ENCODE data around the gene NCKAP5. TPM values are rescaled to one million over a fixed set of nuclear protein-coding genes. Genes with fewer than 3 reads are reported as not detected.

NCKAP5 gene
- total RNA-seq, 1 donor from 2014 or later = 0.20 TPM

DNA sequence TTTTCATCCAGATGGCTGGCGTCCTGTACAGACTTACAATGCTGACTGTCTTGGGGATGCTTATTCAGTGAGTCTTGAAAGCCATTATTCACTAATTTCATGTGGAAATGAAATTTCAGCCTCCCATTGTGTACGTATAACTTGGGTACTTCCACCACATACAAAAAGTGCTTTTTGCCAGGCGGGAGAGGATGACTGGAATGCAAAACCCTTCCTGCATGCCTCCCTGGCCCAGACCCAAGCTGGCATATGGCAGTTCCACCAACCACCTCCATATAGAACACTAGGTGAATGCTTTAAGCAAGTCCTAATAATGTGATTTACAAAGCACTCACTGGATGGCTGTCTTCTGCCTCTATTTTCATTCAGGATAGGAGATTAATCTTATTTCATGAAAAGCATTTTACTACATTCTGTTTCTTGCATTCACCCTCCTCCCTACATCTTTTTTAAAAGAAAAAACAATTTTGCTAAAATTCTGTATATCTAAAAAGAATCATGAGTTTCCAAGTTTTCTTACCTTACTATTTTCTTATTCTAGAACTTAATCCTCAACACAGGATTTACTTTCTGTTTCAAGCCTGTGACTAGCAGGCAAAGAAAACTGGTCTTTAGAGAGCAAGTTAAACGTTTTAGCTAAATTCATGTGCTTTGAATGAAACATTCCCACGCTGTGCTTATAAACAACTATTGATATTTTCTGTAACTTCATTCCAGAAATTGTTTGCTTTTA lies 327.6 kb downstream of the NCKAP5 start:
- Mint-ChIP-seq H3K27me3 (ENCODE audit: unreplicated experiment) (no peaks in the 10 kb centered on the region), H3K27ac (ENCODE audit: unreplicated experiment) (no peak overlapping the region), H3K4me3 (ENCODE audit: unreplicated experiment) (no peak overlapping the region), H3K4me1 (ENCODE audit: low read depth, unreplicated experiment) (peaks cover 5% of the 10 kb centered on the region), H3K9me3 (ENCODE audit: unreplicated experiment) (no peaks in the 10 kb centered on the region), H3K36me3 (ENCODE audit: unreplicated experiment) (no peaks in the 10 kb centered on the region)
- no peak for DNase-seq
- TF ChIP-seq, protein P1, sequence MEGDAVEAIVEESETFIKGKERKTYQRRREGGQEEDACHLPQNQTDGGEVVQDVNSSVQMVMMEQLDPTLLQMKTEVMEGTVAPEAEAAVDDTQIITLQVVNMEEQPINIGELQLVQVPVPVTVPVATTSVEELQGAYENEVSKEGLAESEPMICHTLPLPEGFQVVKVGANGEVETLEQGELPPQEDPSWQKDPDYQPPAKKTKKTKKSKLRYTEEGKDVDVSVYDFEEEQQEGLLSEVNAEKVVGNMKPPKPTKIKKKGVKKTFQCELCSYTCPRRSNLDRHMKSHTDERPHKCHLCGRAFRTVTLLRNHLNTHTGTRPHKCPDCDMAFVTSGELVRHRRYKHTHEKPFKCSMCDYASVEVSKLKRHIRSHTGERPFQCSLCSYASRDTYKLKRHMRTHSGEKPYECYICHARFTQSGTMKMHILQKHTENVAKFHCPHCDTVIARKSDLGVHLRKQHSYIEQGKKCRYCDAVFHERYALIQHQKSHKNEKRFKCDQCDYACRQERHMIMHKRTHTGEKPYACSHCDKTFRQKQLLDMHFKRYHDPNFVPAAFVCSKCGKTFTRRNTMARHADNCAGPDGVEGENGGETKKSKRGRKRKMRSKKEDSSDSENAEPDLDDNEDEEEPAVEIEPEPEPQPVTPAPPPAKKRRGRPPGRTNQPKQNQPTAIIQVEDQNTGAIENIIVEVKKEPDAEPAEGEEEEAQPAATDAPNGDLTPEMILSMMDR (IDR thresholded peaks at IDR 0.05; ENCODE audit: partially characterized antibody, unreplicated experiment) = no peak

DNA sequence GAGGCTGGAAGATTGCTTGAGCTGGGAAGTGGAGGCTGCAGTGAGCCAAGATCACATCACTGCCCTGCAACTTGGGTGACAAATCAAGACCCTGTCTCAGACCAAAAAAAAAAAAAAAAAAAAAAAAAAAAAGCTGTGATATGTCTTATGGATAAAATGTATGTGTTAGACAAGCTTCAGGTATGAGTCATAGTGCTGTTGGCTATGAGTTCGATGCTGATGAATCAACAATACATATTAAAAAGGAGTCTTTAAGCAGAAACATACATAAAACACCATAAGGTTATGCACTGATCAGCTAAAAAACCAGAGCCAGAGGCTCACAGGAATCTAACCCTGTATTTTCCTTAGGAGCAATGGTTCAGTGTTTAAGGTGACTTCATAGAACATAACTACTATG lies 332.3 kb downstream of the NCKAP5 start:
- no peaks in the 10 kb centered on the region for H3K36me3 Mint-ChIP-seq (ENCODE audit: unreplicated experiment)

DNA sequence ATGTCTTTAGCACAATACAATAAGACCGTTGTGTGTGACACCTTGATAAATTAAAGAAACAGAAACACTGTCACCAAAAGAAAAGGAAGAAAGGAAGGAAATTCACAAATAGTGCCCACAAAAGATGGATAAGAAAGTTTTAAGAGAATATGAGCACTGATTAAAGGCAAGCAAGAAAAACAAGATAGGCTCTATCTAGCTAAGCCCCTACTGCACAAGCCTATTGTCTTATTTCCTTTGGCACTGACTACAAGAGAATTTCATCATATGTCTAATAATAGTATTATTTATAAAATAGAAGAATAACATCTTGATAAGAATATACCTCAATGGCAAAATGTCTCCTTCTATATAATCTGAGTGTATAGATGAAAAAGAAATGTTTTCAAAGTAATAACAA lies 335.7 kb downstream of the NCKAP5 start:
- no peak overlapping the region for H3K4me3 Mint-ChIP-seq (ENCODE audit: unreplicated experiment)
- H3K27ac Mint-ChIP-seq (ENCODE audit: unreplicated experiment) = no peak overlapping the region
- H3K9me3 Mint-ChIP-seq (ENCODE audit: unreplicated experiment) = no peaks in the 10 kb centered on the region
- no peak for DNase-seq
- H3K27me3 Mint-ChIP-seq (ENCODE audit: unreplicated experiment) = no peaks in the 10 kb centered on the region
- TF ChIP-seq, protein P1 (IDR thresholded peaks at IDR 0.05; ENCODE audit: partially characterized antibody, unreplicated experiment) = no peak
- H3K36me3 Mint-ChIP-seq (ENCODE audit: unreplicated experiment) = no peaks in the 10 kb centered on the region
- peaks cover 2% of the 10 kb centered on the region for H3K4me1 Mint-ChIP-seq (ENCODE audit: low read depth, unreplicated experiment)

More for the DNA sequence above, 332.3 kb downstream of the NCKAP5 start:
- no peaks in the 10 kb centered on the region for H3K9me3 Mint-ChIP-seq (ENCODE audit: unreplicated experiment)
- no peak overlapping the region for H3K4me3 Mint-ChIP-seq (ENCODE audit: unreplicated experiment)
- H3K27ac Mint-ChIP-seq (ENCODE audit: unreplicated experiment) = no peak overlapping the region
- TF ChIP-seq, protein P1 (IDR thresholded peaks at IDR 0.05; ENCODE audit: partially characterized antibody, unreplicated experiment) = no peak
- H3K27me3 Mint-ChIP-seq (ENCODE audit: unreplicated experiment) = no peaks in the 10 kb centered on the region
- H3K4me1 Mint-ChIP-seq (ENCODE audit: low read depth, unreplicated experiment) = peaks cover 2% of the 10 kb centered on the region
- DNase-seq = no peak

DNA sequence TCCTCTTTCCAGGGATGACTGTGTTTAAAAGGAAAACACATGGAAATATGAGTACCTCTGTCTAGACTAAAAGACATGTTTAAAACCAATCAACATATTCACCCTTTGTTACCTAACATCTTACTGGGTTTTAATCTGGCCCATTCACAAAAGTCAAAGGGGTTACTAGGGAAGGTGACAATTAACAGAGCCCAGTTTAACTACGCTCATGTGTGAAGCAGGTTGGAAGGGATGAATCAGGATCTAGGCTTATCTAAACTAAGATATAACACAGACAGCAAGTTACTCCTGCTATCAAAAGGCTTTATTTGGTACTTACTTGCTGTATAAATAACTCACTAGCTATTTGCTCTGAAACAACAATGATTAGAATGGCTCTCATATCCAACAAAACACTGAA lies 337.0 kb downstream of the NCKAP5 start:
- TF ChIP-seq, protein P1 (IDR thresholded peaks at IDR 0.05; ENCODE audit: partially characterized antibody, unreplicated experiment) = no peak
- Mint-ChIP-seq H3K4me1 (ENCODE audit: low read depth, unreplicated experiment) (no peaks in the 10 kb centered on the region), H3K27me3 (ENCODE audit: unreplicated experiment) (no peaks in the 10 kb centered on the region), H3K27ac (ENCODE audit: unreplicated experiment) (no peak overlapping the region), H3K4me3 (ENCODE audit: unreplicated experiment) (no peak overlapping the region), H3K36me3 (ENCODE audit: unreplicated experiment) (no peaks in the 10 kb centered on the region), H3K9me3 (ENCODE audit: unreplicated experiment) (no peaks in the 10 kb centered on the region)
- DNase-seq = no peak

DNA sequence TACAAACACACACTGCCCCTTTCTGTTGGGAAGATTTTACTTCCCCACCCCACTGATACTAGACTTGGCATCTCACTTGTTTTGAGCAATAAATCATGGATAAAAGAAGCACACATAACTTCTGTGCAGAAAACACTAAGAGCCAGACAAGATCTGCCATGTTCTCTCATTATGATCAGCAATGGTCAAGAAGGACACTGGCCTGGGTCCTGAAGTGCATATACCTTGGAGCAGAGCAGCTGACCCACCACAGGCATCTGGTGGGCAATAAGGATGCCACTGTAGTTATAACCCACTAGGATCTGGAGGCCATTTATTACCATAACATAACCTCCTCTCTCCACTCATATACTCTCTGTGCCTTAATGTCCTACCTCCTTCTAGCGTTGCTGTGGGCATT lies 338.3 kb downstream of the NCKAP5 start:
- TF ChIP-seq, protein P1 (IDR thresholded peaks at IDR 0.05; ENCODE audit: partially characterized antibody, unreplicated experiment) = no peak
- H3K9me3 Mint-ChIP-seq (ENCODE audit: unreplicated experiment) = no peaks in the 10 kb centered on the region
- no peak for DNase-seq
- no peak overlapping the region for H3K4me3 Mint-ChIP-seq (ENCODE audit: unreplicated experiment)
- H3K36me3 Mint-ChIP-seq (ENCODE audit: unreplicated experiment) = no peaks in the 10 kb centered on the region
- H3K27ac Mint-ChIP-seq (ENCODE audit: unreplicated experiment) = no peak overlapping the region
- H3K27me3 Mint-ChIP-seq (ENCODE audit: unreplicated experiment) = no peaks in the 10 kb centered on the region
- no peaks in the 10 kb centered on the region for H3K4me1 Mint-ChIP-seq (ENCODE audit: low read depth, unreplicated experiment)
